GM23248 (cell line): ENCODE data around the gene GJA9. TPM values are rescaled to one million over a fixed set of nuclear protein-coding genes. Genes with fewer than 3 reads are reported as not detected.

Experiments used
- DNase-seq: peaks from one replicate; pipeline ENCODE4 v3.0.0-alpha.2; 2015
- H2AFZ ChIP-seq: fragments of 200-600 bp; sonication (generic); 2 replicates; pipeline ENCODE4 v1.6.1; 2016; ENCODE audit warnings: antibody characterized with exemption
- H3F3A ChIP-seq: fragments of 200-600 bp; sonication (generic); 2 replicates; pipeline ENCODE4 v1.6.1; 2016; ENCODE audit warnings: mild to moderate bottlenecking, antibody characterized with exemption, mixed run types; ENCODE audit not compliant: insufficient read depth
- H3K27ac ChIP-seq: fragments of 200-600 bp; sonication (generic); 2 replicates; pipeline ENCODE4 v1.5.1; 2016; ENCODE audit warnings: mild to moderate bottlenecking
- H3K27me3 ChIP-seq: fragments of 200-600 bp; sonication (generic); replicated peaks from 2 replicates; pipeline ENCODE4 v1.6.1; 2016; ENCODE audit warnings: mild to moderate bottlenecking; ENCODE audit not compliant: insufficient read depth
- H3K36me3 ChIP-seq: fragments of 200-600 bp; sonication (generic); 2 replicates; pipeline ENCODE4 v1.6.1; 2016; ENCODE audit warnings: low read depth, mild to moderate bottlenecking
- H3K4me1 ChIP-seq: fragments of 200-600 bp; sonication (generic); 2 replicates; pipeline ENCODE4 v1.6.1; 2016; ENCODE audit warnings: mild to moderate bottlenecking; ENCODE audit not compliant: insufficient read depth
- H3K4me2 ChIP-seq: fragments of 200-600 bp; sonication (generic); one replicate; pipeline ENCODE4 v1.6.1; 2016; ENCODE audit warnings: mild to moderate bottlenecking; ENCODE audit not compliant: unreplicated experiment
- H3K4me3 ChIP-seq: fragments of 200-600 bp; sonication (generic); 2 replicates; pipeline ENCODE4 v1.5.1; 2016; ENCODE audit warnings: mild to moderate bottlenecking
- H3K79me2 ChIP-seq: fragments of 200-600 bp; sonication (generic); 2 replicates; pipeline ENCODE4 v1.6.1; 2016; ENCODE audit warnings: mild to moderate bottlenecking; ENCODE audit not compliant: insufficient read depth
- H3K9ac ChIP-seq: fragments of 200-600 bp; sonication (generic); 2 replicates; pipeline ENCODE4 v1.6.1; 2016; ENCODE audit warnings: mild to moderate bottlenecking
- H3K9me2 ChIP-seq: fragments of 200-600 bp; sonication (generic); 2 replicates; pipeline ENCODE4 v1.6.1; 2016; ENCODE audit warnings: mixed run types, mild to moderate bottlenecking, moderate library complexity; ENCODE audit not compliant: insufficient read depth
- H3K9me3 ChIP-seq: fragments of 200-600 bp; sonication (generic); one replicate; pipeline ENCODE4 v1.6.1; 2017; ENCODE audit warnings: low read depth
- H4K20me1 ChIP-seq: fragments of 200-600 bp; sonication (generic); 2 replicates; pipeline ENCODE4 v1.6.0; 2016; ENCODE audit not compliant: insufficient read depth
- EZH2 ChIP-seq: fragments of 200-600 bp; sonication (generic); IDR thresholded peaks from 2 replicates; pipeline ENCODE4 v1.6.1; 2018; ENCODE audit warnings: antibody characterized with exemption, mild to moderate bottlenecking; ENCODE audit not compliant: insufficient read depth, poor library complexity, severe bottlenecking
- EZH2phosphoT487 ChIP-seq: fragments of 200-600 bp; sonication (generic); IDR thresholded peaks from 2 replicates; pipeline ENCODE4 v1.6.1; 2018; ENCODE audit warnings: antibody characterized with exemption, moderate library complexity, mild to moderate bottlenecking, low read depth; ENCODE audit not compliant: insufficient read depth
- whole genome bisulfite sequencing, 2 experiments: methylation state at CpG; one replicate each; pipeline ENCODE4 v1.1.6; 2015 to 2017; ENCODE audit warnings: low lambda C conversion rate in 2 of 2, low coverage in 1 of 2; ENCODE audit errors: missing lambda C conversion rate in 2 of 2; 5-methylcytosine and 5-hydroxymethylcytosine counted together
- in situ Hi-C: fragments of 300-500 bp; cut with MboI; formaldehyde crosslinking; loops from 2 replicates; pipeline ENCODE4 v1.15.0; 2020
- polyA plus RNA-seq: library from polyadenylated mRNA; unstranded; fragments of >200 nt; fragmentation: Nextera tagmentation; extraction: Ambion mirVana; gene quantifications from 2 replicates; pipeline ENCODE4 v1.2.1, GENCODE V29; 2016
- total RNA-seq: library from RNA; depleted of rRNA; stranded (reverse); fragments of >200 nt; shearing (Covaris generic); gene quantifications from 2 replicates; pipeline ENCODE4 v1.2.3, GENCODE V29; 2014

Gene GJA9
- total and polyA plus RNA-seq, 2 experiments from 2014 or later = 0.11 TPM; not detected in 1

GRCh38 chr1:38898653-38899230 lies 17.4 kb upstream of the GJA9 start:
- Histone ChIP-seq H3K4me2 (no peak overlapping the region), H3K79me2 (no peaks in the 10 kb centered on the region), H3F3A (no peaks in the 10 kb centered on the region), H3K27me3 (no peaks in the 10 kb centered on the region), H3K27ac (no peak overlapping the region), H3K4me1 (no peaks in the 10 kb centered on the region), H3K36me3 (no peaks in the 10 kb centered on the region), H3K9me2 (no peaks in the 10 kb centered on the region), H2AFZ (no peak overlapping the region), H4K20me1 (no peaks in the 10 kb centered on the region), H3K9ac (no peak overlapping the region), H3K4me3 (no peak overlapping the region), H3K9me3 (no peaks in the 10 kb centered on the region)
- DNase-seq = peak; percentile 44
- TF ChIP-seq EZH2phosphoT487 (no peak), EZH2 (no peak)
- in situ Hi-C loops = no loop called here

- Histone ChIP-seq H3K79me2 (no peaks in the 10 kb centered on the region), H3K9ac (no peak overlapping the region), H3K27me3 (no peaks in the 10 kb centered on the region), H3K27ac (no peak overlapping the region), H3K9me2 (no peaks in the 10 kb centered on the region), H2AFZ (no peak overlapping the region), H3K4me2 (no peak overlapping the region), H3K36me3 (no peaks in the 10 kb centered on the region), H3F3A (no peaks in the 10 kb centered on the region), H3K9me3 (no peaks in the 10 kb centered on the region), H3K4me3 (no peak overlapping the region), H3K4me1 (peaks cover 6% of the 10 kb centered on the region; the same call in 1 of the 2 replicates), H4K20me1 (no peaks in the 10 kb centered on the region)
- in situ Hi-C loops = no loop called here
- DNase-seq = no peak
- TF ChIP-seq EZH2 (no peak), EZH2phosphoT487 (no peak)
- WGBS, 2 experiments = 95 to 100% methylated on average over 2 of the region's 2 CpGs
Measured at GRCh38 chr1:38896169-38896568, 14.8 kb upstream of the GJA9 start.

GRCh38 chr1:38892976-38893375 lies 11.6 kb upstream of the GJA9 start:
- no peaks in the 10 kb centered on the region for H3F3A ChIP-seq
- WGBS, 2 experiments = 46% methylated on average over 1 of the region's 1 CpG
- H3K9me2 ChIP-seq = no peaks in the 10 kb centered on the region
- no peak overlapping the region for H3K9ac ChIP-seq
- TF ChIP-seq EZH2phosphoT487 = no peak
- TF ChIP-seq EZH2 = no peak
- H3K9me3 ChIP-seq = no peaks in the 10 kb centered on the region
- no peak overlapping the region for H2AFZ ChIP-seq
- in situ Hi-C loops = no loop called here
- H3K4me1 ChIP-seq = peaks cover 6% of the 10 kb centered on the region; the same call in 1 of the 2 replicates
- no peak overlapping the region for H3K4me3 ChIP-seq
- no peak overlapping the region for H3K27ac ChIP-seq
- H3K4me2 ChIP-seq = no peak overlapping the region
- H3K79me2 ChIP-seq = no peaks in the 10 kb centered on the region
- H3K36me3 ChIP-seq = no peaks in the 10 kb centered on the region
- H4K20me1 ChIP-seq = no peaks in the 10 kb centered on the region
- DNase-seq = no peak
- no peaks in the 10 kb centered on the region for H3K27me3 ChIP-seq

GRCh38 chr1:38891753-38892152 lies 10.4 kb upstream of the GJA9 start:
- peak; percentile 17 for DNase-seq
- H3K27me3 ChIP-seq = no peaks in the 10 kb centered on the region
- no peak overlapping the region for H3K4me2 ChIP-seq
- H3K36me3 ChIP-seq = no peaks in the 10 kb centered on the region
- H3K27ac ChIP-seq = no peak overlapping the region
- H3K4me3 ChIP-seq = no peak overlapping the region
- WGBS, 2 experiments = 87 to 89% methylated on average over 1 of the region's 1 CpG
- H3F3A ChIP-seq = no peaks in the 10 kb centered on the region
- H4K20me1 ChIP-seq = no peaks in the 10 kb centered on the region
- no peak overlapping the region for H3K9ac ChIP-seq
- TF ChIP-seq EZH2 (no peak), EZH2phosphoT487 (no peak)
- in situ Hi-C loops = no loop called here
- H3K9me2 ChIP-seq = no peaks in the 10 kb centered on the region
- H3K9me3 ChIP-seq = no peaks in the 10 kb centered on the region
- H2AFZ ChIP-seq = no peak overlapping the region
- peaks cover 6% of the 10 kb centered on the region; the same call in 1 of the 2 replicates for H3K4me1 ChIP-seq
- no peaks in the 10 kb centered on the region for H3K79me2 ChIP-seq

DNA sequence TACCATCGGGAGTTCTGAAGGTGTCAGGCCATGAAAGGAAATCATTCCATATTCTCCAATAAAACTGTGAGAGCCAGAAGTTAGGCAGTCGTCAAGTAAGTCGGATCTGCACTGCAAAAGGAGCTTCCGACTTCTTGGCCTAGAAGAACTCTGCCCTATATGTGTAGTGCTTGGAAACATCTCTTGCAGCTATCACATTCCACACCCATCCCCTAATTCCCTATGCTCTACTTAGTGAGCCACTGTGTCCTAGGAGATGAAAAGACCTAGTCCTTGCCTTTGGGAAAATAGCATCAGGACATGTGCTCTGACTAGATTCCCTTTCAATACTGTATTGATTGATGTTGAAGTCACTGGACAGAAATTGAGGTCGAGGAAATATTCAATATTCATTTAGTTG lies 8.2 kb upstream of the GJA9 start:
- H4K20me1 ChIP-seq = no peaks in the 10 kb centered on the region
- 54 to 62% methylated on average over 5 of the region's 5 CpGs for WGBS, 2 experiments
- H3K9me3 ChIP-seq = no peaks in the 10 kb centered on the region
- H3K27me3 ChIP-seq = no peaks in the 10 kb centered on the region
- no peak overlapping the region for H3K4me3 ChIP-seq
- no peak overlapping the region for H2AFZ ChIP-seq
- H3K36me3 ChIP-seq = no peaks in the 10 kb centered on the region
- H3K4me1 ChIP-seq = peaks cover 6% of the 10 kb centered on the region; the same call in 1 of the 2 replicates
- H3K4me2 ChIP-seq = no peak overlapping the region
- in situ Hi-C loops = no loop called here
- DNase-seq = no peak
- no peak overlapping the region for H3K27ac ChIP-seq
- no peaks in the 10 kb centered on the region for H3K79me2 ChIP-seq
- H3K9me2 ChIP-seq = no peaks in the 10 kb centered on the region
- no peaks in the 10 kb centered on the region for H3F3A ChIP-seq
- no peak overlapping the region for H3K9ac ChIP-seq
- no peak for TF ChIP-seq EZH2phosphoT487
- TF ChIP-seq EZH2 = no peak
